HepG2 (cell line): ENCODE data around the gene LRRC25. TPM values are rescaled to one million over a fixed set of nuclear protein-coding genes. Genes with fewer than 3 reads are reported as not detected.

Source experiments
- FOXC1 ChIP-seq: sonication (generic); formaldehyde crosslinking; IDR thresholded peaks from 2 replicates; pipeline ENCODE4 v1.8.0; 2022; ENCODE audit warnings: mild to moderate bottlenecking, missing genetic modification reagents, borderline replicate concordance
- HNRNPK ChIP-seq: fragments of 200-400 bp; formaldehyde crosslinking; IDR thresholded peaks from 2 replicates; pipeline ENCODE4 v1.6.1; 2018; ENCODE audit warnings: low read length, low read depth, moderate library complexity, mild to moderate bottlenecking; ENCODE audit not compliant: poor library complexity, severe bottlenecking
- KDM2A ChIP-seq: sonication (generic); formaldehyde crosslinking; IDR thresholded peaks from 2 replicates; pipeline ENCODE4 v1.4.0; 2020; ENCODE audit warnings: low read depth, missing genetic modification reagents, borderline replicate concordance
- KLF16 ChIP-seq, 2 experiments: sonication (generic) in 1 of 2; formaldehyde crosslinking in 1 of 2; IDR thresholded peaks; 2 replicates each; pipeline versions ENCODE4 v1.6.1 to v1.8.0; 2016 to 2023; ENCODE audit warnings: missing genetic modification reagents in 2 of 2, missing compliant biosample characterization in 1 of 2
- POGK ChIP-seq: sonication (generic); formaldehyde crosslinking; conservative IDR thresholded peaks from 2 replicates; pipeline ENCODE4 v1.8.0; 2022; ENCODE audit warnings: mild to moderate bottlenecking, moderate library complexity, missing genetic modification reagents
- POLR2AphosphoS5 ChIP-seq: IDR thresholded peaks from 2 replicates; pipeline ENCODE4 v1.6.1; 2012; ENCODE audit warnings: low read depth, low read length
- RBFOX2 ChIP-seq: fragments of 200-400 bp; formaldehyde crosslinking; IDR thresholded peaks from 2 replicates; pipeline ENCODE4 v1.6.1; 2017; ENCODE audit warnings: low read depth, mild to moderate bottlenecking, low read length
- RFX3 ChIP-seq: IDR thresholded peaks from 2 replicates; pipeline ENCODE4 v1.6.1; 2016; ENCODE audit warnings: missing biosample characterization, missing genetic modification reagents
- SAP130 ChIP-seq: IDR thresholded peaks from 2 replicates; pipeline ENCODE4 v1.6.1; 2016; ENCODE audit warnings: low read depth
- SKI ChIP-seq: fragments of 450-650 bp; IDR thresholded peaks from one replicate; pipeline ENCODE4 v1.6.1; 2018; ENCODE audit warnings: mild to moderate bottlenecking; ENCODE audit not compliant: partially characterized antibody
- SRSF1 ChIP-seq: fragments of 200-400 bp; formaldehyde crosslinking; optimal IDR thresholded peaks from 2 replicates; pipeline ENCODE3; 2017; ENCODE audit warnings: mild to moderate bottlenecking, low read depth, low read length, moderate library complexity
- STAG1 ChIP-seq: sonication (generic); formaldehyde crosslinking; IDR thresholded peaks from 2 replicates; pipeline ENCODE4 v1.4.0; 2020; ENCODE audit warnings: missing genetic modification reagents
- ZBTB20 ChIP-seq: sonication (generic); formaldehyde crosslinking; IDR thresholded peaks from 2 replicates; pipeline ENCODE4 v1.8.1; 2023; ENCODE audit warnings: missing genetic modification reagents, low read depth, mild to moderate bottlenecking, borderline replicate concordance
- ZFY ChIP-seq: sonication (generic); formaldehyde crosslinking; IDR thresholded peaks from 2 replicates; pipeline ENCODE4 v1.4.0; 2020; ENCODE audit warnings: missing genetic modification reagents
- ZMYM4 ChIP-seq: sonication (generic); formaldehyde crosslinking; IDR thresholded peaks from 2 replicates; pipeline ENCODE4 v1.8.1; 2023; ENCODE audit warnings: mild to moderate bottlenecking, missing genetic modification reagents
- ZNF33B ChIP-seq: sonication (generic); formaldehyde crosslinking; IDR thresholded peaks from 2 replicates; pipeline ENCODE4 v1.5.1; 2020; ENCODE audit warnings: mild to moderate bottlenecking, missing genetic modification reagents
- ZNF350 ChIP-seq: sonication (generic); formaldehyde crosslinking; IDR thresholded peaks from 2 replicates; pipeline ENCODE4 v1.4.0; 2020; ENCODE audit warnings: mild to moderate bottlenecking, low read depth, missing genetic modification reagents, borderline replicate concordance
- ZNF672 ChIP-seq: sonication (generic); formaldehyde crosslinking; IDR thresholded peaks from 2 replicates; pipeline ENCODE4 v1.8.1; 2022; ENCODE audit warnings: missing genetic modification reagents
- ZNF724P ChIP-seq: sonication (generic); formaldehyde crosslinking; IDR thresholded peaks from 2 replicates; pipeline ENCODE4 v1.8.0; 2022; ENCODE audit warnings: missing genetic modification reagents, borderline replicate concordance
- polyA plus RNA-seq, 8 experiments: library from polyadenylated mRNA; depleted of rRNA in 3 of 8; stranded (reverse) in 7 of 8; unstranded in 1 of 8; fragments of >200 nt; fragmentation: Illumina TruSeq in 4 of 8; extraction: Trizol in 4 of 8; gene quantifications; 2 replicates each; pipeline versions ENCODE4 v1.2.1 to v1.2.3, GENCODE V29; 2011 to 2016; ENCODE audit warnings: low read depth in 4 of 8, missing spikeins in 1 of 8, mixed read lengths in 1 of 8; ENCODE audit not compliant: insufficient read depth in 1 of 8
- total RNA-seq, 5 experiments: library from RNA; depleted of rRNA; stranded (reverse); fragments of >200 nt; fragmentation: Illumina TruSeq; extraction: Trizol; gene quantifications; 2 replicates each; pipeline ENCODE4 v1.2.3, GENCODE V29; 2016; ENCODE audit warnings: low read depth in 1 of 5
- TF ChIP-seq, protein P1 (sequence below), 2 experiments: fragments of 450-650 bp in 1 of 2; sonication (generic) in 1 of 2; formaldehyde crosslinking in 1 of 2; IDR thresholded peaks; 2 replicates each; pipeline versions ENCODE4 v1.6.1 to v1.8.0; 2016 to 2022; ENCODE audit warnings: antibody characterized with exemption in 1 of 2, mild to moderate bottlenecking in 1 of 2, missing genetic modification reagents in 1 of 2

The LRRC25 gene
- total and polyA plus RNA-seq, 2 of the 13 experiments (the other 11 are each of a cell fraction or from before 2014, with no cell fraction given), result 0.13 to 0.53 TPM

- TF ChIP-seq POGK (CRISPR knock-in tag), result peak; percentile 41
- TF ChIP-seq SRSF1, result peak; percentile 91
- 0 out of 2 replicates have a peak, but pooled peaks have one; percentile 3 for TF ChIP-seq ZNF672 (CRISPR knock-in tag)
- TF ChIP-seq ZBTB20 (CRISPR knock-in tag), result no peak
- TF ChIP-seq POLR2AphosphoS5, result no peak
- 0 out of 2 replicates have a peak, but pooled peaks have one; percentile 7 for TF ChIP-seq ZMYM4 (CRISPR knock-in tag)
- TF ChIP-seq ZNF724P (CRISPR knock-in tag), result no peak
- TF ChIP-seq KLF16 (CRISPR knock-in tag; IDR thresholded peaks at IDR 0.05), result peak in 1 of 2 experiments; percentile 7; a peak in 1 of 4 replicates
- TF ChIP-seq RBFOX2, result peak; percentile 60; the same call in 1 of the 2 replicates
- TF ChIP-seq SAP130 (CRISPR knock-in tag), result peak; percentile 55
- TF ChIP-seq ZNF350 (CRISPR knock-in tag), result no peak
- no peak for TF ChIP-seq FOXC1 (CRISPR knock-in tag)
- peak; percentile 68 for TF ChIP-seq ZFY (CRISPR knock-in tag)
- peak; percentile 49 for TF ChIP-seq STAG1 (CRISPR knock-in tag)
- peak; percentile 10 for TF ChIP-seq HNRNPK
- TF ChIP-seq KDM2A (CRISPR knock-in tag), result 0 out of 2 replicates have a peak, but pooled peaks have one; percentile 15
- 0 out of 2 replicates have a peak, but pooled peaks have one; percentile 25 for TF ChIP-seq RFX3
- TF ChIP-seq, protein P1, sequence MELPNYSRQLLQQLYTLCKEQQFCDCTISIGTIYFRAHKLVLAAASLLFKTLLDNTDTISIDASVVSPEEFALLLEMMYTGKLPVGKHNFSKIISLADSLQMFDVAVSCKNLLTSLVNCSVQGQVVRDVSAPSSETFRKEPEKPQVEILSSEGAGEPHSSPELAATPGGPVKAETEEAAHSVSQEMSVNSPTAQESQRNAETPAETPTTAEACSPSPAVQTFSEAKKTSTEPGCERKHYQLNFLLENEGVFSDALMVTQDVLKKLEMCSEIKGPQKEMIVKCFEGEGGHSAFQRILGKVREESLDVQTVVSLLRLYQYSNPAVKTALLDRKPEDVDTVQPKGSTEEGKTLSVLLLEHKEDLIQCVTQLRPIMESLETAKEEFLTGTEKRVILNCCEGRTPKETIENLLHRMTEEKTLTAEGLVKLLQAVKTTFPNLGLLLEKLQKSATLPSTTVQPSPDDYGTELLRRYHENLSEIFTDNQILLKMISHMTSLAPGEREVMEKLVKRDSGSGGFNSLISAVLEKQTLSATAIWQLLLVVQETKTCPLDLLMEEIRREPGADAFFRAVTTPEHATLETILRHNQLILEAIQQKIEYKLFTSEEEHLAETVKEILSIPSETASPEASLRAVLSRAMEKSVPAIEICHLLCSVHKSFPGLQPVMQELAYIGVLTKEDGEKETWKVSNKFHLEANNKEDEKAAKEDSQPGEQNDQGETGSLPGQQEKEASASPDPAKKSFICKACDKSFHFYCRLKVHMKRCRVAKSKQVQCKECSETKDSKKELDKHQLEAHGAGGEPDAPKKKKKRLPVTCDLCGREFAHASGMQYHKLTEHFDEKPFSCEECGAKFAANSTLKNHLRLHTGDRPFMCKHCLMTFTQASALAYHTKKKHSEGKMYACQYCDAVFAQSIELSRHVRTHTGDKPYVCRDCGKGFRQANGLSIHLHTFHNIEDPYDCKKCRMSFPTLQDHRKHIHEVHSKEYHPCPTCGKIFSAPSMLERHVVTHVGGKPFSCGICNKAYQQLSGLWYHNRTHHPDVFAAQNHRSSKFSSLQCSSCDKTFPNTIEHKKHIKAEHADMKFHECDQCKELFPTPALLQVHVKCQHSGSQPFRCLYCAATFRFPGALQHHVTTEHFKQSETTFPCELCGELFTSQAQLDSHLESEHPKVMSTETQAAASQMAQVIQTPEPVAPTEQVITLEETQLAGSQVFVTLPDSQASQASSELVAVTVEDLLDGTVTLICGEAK (IDR thresholded peaks at IDR 0.05), result no peak
- TF ChIP-seq, protein P1 (CRISPR knock-in tag; IDR thresholded peaks at IDR 0.05), result no peak
- no peak for TF ChIP-seq ZNF33B (CRISPR knock-in tag)
- TF ChIP-seq SKI, result peak; percentile 83
These were observed 21.8 kb upstream of the LRRC25 start, which contains the start of gene SSBP4 (continued) for GRCh38 chr19:18419195-18419698.
